GM19025 (cell line): ENCODE results near the gene ATG7.
"Not testable (repeated sequence)": the region's sequence is repeated elsewhere in the genome, so short reads cannot be mapped to it uniquely, and the experiment has no call there.

Experiments
- ATAC-seq: cut with Tn5 transposase; IDR thresholded peaks from one replicate; pipeline ENCODE4 v1.9.1; 2021; ENCODE audit warnings: mild to moderate bottlenecking, low read depth, moderate library complexity; ENCODE audit not compliant: unreplicated experiment

The ATG7 gene

DNA sequence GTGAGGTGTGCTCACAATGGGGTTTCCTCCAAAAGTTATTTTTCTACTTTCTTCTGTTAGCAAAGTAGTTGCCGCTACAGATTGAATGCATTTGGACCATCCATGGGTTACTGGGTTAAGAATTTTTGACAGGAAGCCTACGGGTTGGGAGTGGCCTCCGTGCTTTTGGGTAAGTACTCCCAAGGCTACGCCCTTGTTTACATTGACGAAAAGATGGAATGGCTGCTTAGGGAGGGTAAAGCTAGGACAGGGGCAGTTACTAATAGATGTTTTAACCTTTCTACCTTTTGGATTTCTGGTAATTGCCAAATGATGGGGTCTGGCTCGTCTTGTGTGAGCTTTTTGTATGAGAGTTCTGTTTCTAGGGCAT lies 20.4 kb upstream of the ATG7 start:
- ATAC-seq: no peak

GRCh38 chr3:11254876-11255275 lies 17.3 kb upstream of the ATG7 start:
- no peak for ATAC-seq

DNA sequence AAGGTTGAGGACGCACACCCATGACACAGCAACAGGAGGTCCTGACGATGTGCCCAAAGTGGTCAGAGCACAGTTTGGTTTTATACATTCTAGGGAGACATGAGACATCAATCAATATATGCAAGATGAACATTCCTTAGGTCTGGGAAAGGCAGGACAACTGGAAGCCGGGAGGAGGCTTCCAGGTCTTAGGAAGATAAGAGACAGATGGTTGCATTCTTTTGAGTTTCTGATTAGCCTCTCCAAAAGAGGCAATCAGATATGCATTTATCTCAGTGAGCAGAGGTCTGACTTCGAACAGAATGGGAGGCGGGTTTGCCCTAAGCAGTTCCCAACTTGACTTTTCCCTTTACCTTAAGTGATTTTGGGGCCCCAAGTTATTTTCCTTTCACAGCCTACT lies 16.7 kb upstream of the ATG7 start:
- not testable (repeated sequence) for ATAC-seq

DNA sequence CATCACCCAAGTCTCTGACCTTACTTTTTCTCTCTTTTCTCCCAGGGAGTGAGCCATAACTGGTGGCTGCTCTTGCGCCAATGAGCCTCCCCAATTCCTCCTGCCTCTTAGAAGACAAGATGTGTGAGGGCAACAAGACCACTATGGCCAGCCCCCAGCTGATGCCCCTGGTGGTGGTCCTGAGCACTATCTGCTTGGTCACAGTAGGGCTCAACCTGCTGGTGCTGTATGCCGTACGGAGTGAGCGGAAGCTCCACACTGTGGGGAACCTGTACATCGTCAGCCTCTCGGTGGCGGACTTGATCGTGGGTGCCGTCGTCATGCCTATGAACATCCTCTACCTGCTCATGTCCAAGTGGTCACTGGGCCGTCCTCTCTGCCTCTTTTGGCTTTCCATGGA lies 13.2 kb upstream of the ATG7 start:
- no peak for ATAC-seq

DNA sequence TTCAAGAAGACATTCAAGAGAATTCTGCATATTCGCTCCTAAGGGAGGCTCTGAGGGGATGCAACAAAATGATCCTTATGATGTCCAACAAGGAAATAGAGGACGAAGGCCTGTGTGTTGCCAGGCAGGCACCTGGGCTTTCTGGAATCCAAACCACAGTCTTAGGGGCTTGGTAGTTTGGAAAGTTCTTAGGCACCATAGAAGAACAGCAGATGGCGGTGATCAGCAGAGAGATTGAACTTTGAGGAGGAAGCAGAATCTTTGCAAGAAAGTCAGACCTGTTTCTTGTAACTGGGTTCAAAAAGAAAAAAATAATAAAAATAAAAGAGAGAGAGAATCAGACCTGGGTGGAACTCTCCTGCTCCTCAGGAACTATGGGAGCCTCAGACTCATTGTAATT lies 11.7 kb upstream of the ATG7 start:
- no peak for ATAC-seq

DNA sequence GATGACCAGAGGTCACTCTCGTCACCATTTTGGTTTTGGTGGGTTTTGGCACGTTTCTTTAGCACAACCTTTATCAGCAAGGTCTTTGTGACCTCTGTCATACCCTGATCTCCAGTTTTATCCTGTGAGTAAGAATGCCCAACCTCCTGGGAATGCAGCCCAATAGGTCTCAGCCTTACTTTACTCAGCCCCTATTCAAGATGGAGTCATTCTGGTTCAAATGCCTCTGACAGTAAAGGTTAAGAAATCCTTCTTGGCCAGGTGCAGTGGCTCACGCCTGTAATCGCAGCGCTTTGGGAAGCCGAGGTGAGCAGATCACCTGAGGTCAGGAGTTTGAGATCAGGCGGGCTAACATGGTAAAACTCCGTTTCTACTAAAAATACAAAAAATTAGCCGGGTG lies 3.2 kb upstream of the ATG7 start:
- no peak for ATAC-seq

- no peak for ATAC-seq
Measured at GRCh38 chr3:11272906-11273574, 843 bp downstream of the ATG7 start.

GRCh38 chr3:11273891-11274291 lies 1.7 kb downstream of the ATG7 start:
- no peak for ATAC-seq

DNA sequence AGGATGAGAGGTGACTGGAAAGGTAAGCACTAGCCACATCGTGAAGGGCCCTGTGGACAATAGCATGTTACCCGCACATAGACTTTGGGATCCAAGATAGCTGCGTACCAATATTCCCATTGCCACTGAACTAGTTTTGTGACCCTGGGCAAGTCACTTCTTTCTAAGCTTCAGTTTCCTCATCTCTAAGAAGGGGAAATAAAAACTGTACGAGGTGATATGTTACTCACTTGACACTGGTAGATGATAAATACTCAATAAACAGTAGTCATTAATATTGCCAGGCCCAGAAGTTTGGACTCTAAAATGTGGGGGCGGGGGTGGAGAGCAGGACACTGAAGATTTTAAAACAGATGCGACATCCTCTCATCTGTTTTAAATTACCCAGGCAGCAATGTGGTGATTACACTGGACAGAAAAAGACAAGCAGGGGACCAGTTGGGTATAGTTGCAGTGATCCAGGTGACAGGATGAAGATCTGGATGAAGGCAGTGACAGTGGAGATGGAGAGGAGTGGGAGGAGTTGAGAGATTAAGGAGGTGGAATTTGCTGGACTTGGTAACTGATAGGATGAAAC lies 2.5 kb downstream of the ATG7 start:
- no peak for ATAC-seq

DNA sequence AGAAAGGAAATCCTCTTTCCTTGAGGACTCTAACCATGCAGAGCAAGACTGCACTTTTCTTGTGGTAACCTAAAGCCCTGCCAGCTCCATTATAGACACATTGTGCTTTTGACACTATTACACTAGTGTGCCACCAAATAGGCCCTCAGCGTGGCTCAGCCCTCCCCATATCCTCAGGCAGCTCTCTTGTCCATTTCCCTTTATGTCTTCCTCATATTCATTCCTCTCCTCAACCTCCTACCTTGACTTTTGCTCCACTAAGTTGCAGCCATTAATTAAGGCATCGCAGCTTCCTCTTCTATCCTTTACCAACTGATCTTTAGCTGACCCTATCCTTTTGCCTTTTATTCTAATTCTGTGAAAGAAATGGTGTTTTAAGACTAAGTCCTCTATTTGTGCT lies 3.7 kb downstream of the ATG7 start:
- ATAC-seq: no peak

DNA sequence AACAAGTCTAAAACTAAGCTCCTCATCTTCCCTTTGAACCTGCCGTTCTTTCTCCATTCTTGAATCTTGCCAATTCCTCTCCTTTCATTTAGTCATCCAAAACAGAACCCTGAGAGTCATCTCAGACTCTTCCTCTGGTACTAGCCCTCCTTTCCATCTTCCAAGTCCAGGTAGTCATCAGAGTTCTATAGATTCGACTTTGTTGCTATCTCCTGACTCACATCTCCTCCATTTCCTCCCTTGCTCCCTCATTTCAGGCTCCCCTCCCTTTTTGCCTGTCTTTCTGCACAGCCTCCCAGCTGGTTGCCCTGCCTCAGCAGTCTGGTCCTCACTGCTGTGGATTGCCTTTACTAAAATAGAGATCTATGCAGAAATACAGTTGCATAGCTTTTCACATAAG lies 4.7 kb downstream of the ATG7 start:
- no peak for ATAC-seq

GRCh38 chr3:11282250-11283138 lies 10.3 kb downstream of the ATG7 start:
- ATAC-seq: no peak

GRCh38 chr3:11283139-11283475 lies 10.9 kb downstream of the ATG7 start:
- no peak for ATAC-seq

- ATAC-seq: no peak
Measured at GRCh38 chr3:11284011-11284410, 11.8 kb downstream of the ATG7 start.

GRCh38 chr3:11285471-11285870 lies 13.3 kb downstream of the ATG7 start:
- no peak for ATAC-seq

DNA sequence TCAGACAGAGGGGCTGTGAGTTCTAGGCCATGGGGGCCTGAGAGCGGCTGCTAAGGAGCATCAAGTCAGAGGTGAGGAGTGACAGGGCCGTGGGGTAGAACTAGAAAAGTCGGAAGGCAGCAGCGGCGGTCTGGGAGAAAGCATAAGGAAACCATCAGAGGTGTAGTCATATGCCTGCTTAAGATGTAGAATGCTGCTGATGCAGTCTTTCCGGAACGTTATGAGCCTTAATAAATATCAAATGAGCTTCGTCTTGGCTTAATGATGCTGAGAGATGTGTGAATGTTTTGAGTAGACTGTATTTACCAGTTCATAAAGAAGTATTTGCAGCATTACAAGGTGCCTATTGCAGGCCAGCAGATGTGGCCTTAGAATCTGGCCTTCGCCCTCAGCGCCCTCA lies 15.2 kb downstream of the ATG7 start:
- no peak for ATAC-seq

- no peak for ATAC-seq
Measured at GRCh38 chr3:11288021-11288491, 15.9 kb downstream of the ATG7 start.

- ATAC-seq: peak; percentile 54
Measured at GRCh38 chr3:11288786-11289637, 16.8 kb downstream of the ATG7 start.

DNA sequence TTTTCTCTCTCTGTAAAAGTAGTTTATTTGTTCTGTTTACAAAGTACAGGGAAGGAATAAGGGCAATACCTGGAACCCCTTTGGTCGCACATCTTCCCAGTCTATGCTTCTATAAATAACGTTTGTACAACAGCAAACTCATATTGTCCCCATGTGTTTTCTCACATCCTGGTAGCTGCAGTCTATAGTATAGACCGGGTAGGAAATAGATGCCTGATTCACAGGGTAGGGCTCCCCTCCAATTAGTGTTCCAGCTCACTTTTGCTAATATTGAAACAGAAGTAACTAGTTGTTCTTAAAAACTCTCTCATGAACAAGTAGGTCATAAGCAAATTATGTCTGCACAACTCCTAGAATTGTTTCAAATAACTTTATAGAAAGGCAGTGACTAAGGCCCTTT lies 17.7 kb downstream of the ATG7 start:
- ATAC-seq: no peak

- peak; percentile 45 for ATAC-seq
Measured at GRCh38 chr3:11290743-11291680, 18.8 kb downstream of the ATG7 start.
